ENCODE results near the gene DEFB112.

GRCh38 chr6:49995278-49995677 is 54.5 kb downstream of the DEFB112 start:
- no peak for TF ChIP-seq TARDBP (IDR thresholded peaks at IDR 0.05)
- no peak for TF ChIP-seq SUZ12 (IDR thresholded peaks at IDR 0.05)
- TF ChIP-seq FOXA1 (IDR thresholded peaks at IDR 0.05) = no peak
- TF ChIP-seq ZNF384 (IDR thresholded peaks at IDR 0.05) = no peak
- TF ChIP-seq ELF4 (IDR thresholded peaks at IDR 0.05) = no peak
- no peak for TF ChIP-seq BHLHE40 (IDR thresholded peaks at IDR 0.05; ENCODE audit: borderline replicate concordance)
- no peak for TF ChIP-seq FOXM1 (IDR thresholded peaks at IDR 0.05; ENCODE audit: borderline replicate concordance)
- no peak for TF ChIP-seq SP1 (IDR thresholded peaks at IDR 0.05)
- TF ChIP-seq FOXK2 (IDR thresholded peaks at IDR 0.05) = no peak
- no peak for TF ChIP-seq L3MBTL2 (conservative IDR thresholded peaks at IDR 0.05)
- no peak for TF ChIP-seq CTBP1 (IDR thresholded peaks at IDR 0.05; ENCODE audit: borderline replicate concordance)

All from HEK293T (cell line).